Neural crest cell (in vitro differentiated cells): Measurements from ENCODE around the gene VSIG10L. TPM values are rescaled to one million over a fixed set of nuclear protein-coding genes. Genes with fewer than 3 reads are reported as not detected.

ENCODE experiments used
- DNase-seq: peaks from one replicate; pipeline ENCODE4 v3.0.0; 2021; ENCODE audit warnings: low read depth, mixed read lengths, low spot score
- H3K27ac Mint-ChIP-seq: one replicate; pipeline ENCODE4 v1.8.0; 2021; ENCODE audit warnings: mild to moderate bottlenecking, mixed read lengths; ENCODE audit not compliant: unreplicated experiment
- H3K27me3 Mint-ChIP-seq: 2 replicates; pipeline ENCODE4 v1.8.0; 2021; ENCODE audit warnings: low read depth, mild to moderate bottlenecking, mixed read lengths
- H3K36me3 Mint-ChIP-seq: 2 replicates; pipeline ENCODE4 v1.8.0; 2021; ENCODE audit warnings: low read depth, mild to moderate bottlenecking, mixed read lengths
- H3K4me1 Mint-ChIP-seq: 2 replicates; pipeline ENCODE4 v1.8.0; 2021; ENCODE audit warnings: mixed read lengths
- H3K4me3 Mint-ChIP-seq: one replicate; pipeline ENCODE4 v1.8.0; 2021; ENCODE audit warnings: mild to moderate bottlenecking, mixed read lengths
- H3K9me3 Mint-ChIP-seq: 2 replicates; pipeline ENCODE4 v1.8.0; 2021; ENCODE audit warnings: mixed read lengths
- total RNA-seq: library from RNA; stranded (reverse); gene quantifications from 2 replicates; pipeline ENCODE4 v1.2.1, GENCODE V29; 2021
- TF ChIP-seq, protein P1 (sequence below): fragments of 200-600 bp; sonication (generic); conservative IDR thresholded peaks from 2 replicates; pipeline ENCODE4 v1.5.0; 2021; ENCODE audit warnings: antibody characterized with exemption, mild to moderate bottlenecking

Gene VSIG10L
- total RNA-seq, 1 donor from 2014 or later, result 3.1 TPM

DNA sequence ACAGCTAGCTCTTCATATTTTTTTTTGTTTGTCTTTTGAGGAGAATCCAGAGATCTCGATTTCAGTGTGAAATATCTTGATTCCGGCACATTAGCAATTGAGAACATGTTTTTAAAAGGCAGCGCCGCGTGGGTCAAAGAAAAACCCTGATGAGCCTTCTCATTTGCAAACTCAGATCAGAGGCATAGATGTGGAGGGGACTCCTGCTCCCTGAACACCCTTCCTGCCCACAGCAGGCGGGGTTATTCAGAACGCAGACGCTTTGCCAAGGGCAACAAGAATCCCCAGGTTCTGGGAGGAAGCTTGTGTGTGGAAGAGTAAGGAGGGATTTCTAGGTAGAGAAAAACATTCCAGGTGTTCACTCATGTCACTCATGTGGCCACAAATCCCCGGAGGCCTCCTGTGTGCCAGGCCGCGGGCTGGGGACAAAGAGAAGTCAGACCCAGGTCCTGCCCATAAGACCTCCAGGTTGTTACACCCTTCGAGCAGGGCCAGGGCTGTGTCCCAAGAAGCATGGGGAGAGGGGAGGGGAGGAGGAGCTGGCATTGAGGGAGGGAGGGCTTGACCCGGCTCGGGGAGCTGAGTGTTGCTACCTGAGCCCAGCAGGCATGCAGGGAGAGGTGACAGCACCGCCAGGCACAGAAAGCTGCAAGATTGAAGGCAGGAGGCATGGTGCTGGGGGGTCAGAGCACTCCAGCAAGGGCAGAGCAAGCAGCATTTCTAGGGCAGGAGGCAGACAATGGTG, 46.4 kb downstream of the VSIG10L start:
- no peaks in the 10 kb centered on the region for H3K9me3 Mint-ChIP-seq
- TF ChIP-seq, protein P1, sequence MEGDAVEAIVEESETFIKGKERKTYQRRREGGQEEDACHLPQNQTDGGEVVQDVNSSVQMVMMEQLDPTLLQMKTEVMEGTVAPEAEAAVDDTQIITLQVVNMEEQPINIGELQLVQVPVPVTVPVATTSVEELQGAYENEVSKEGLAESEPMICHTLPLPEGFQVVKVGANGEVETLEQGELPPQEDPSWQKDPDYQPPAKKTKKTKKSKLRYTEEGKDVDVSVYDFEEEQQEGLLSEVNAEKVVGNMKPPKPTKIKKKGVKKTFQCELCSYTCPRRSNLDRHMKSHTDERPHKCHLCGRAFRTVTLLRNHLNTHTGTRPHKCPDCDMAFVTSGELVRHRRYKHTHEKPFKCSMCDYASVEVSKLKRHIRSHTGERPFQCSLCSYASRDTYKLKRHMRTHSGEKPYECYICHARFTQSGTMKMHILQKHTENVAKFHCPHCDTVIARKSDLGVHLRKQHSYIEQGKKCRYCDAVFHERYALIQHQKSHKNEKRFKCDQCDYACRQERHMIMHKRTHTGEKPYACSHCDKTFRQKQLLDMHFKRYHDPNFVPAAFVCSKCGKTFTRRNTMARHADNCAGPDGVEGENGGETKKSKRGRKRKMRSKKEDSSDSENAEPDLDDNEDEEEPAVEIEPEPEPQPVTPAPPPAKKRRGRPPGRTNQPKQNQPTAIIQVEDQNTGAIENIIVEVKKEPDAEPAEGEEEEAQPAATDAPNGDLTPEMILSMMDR, result no peak
- DNase-seq, result no peak
- H3K36me3 Mint-ChIP-seq, result no peaks in the 10 kb centered on the region
- peaks cover 16% of the 10 kb centered on the region for H3K4me1 Mint-ChIP-seq
- H3K27ac Mint-ChIP-seq, result no peak overlapping the region
- H3K27me3 Mint-ChIP-seq, result peaks cover 23% of the 10 kb centered on the region
- no peak overlapping the region for H3K4me3 Mint-ChIP-seq

DNA sequence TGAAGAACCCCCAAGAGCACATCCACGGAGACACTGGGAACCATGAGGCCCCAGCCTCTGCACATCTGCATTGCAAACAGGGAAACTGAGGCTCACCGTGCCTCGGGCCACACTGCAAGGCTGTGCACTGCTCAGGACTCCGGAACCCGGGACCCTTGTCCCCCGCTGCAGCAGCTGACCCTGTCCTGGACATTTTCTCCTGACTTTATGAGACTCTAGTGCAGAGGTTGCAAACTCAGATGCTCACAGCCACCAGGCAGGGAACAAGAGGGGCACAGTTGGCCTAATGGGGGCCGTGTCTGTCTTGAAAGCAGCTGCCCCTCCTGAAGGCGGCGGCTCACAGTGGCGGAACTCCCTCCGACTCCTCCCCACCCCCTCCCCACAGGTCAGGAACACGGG, 47.0 kb downstream of the VSIG10L start:
- H3K27me3 Mint-ChIP-seq, result peaks cover 25% of the 10 kb centered on the region
- H3K36me3 Mint-ChIP-seq, result no peaks in the 10 kb centered on the region
- H3K4me3 Mint-ChIP-seq, result no peak overlapping the region
- TF ChIP-seq, protein P1, result no peak
- H3K9me3 Mint-ChIP-seq, result no peaks in the 10 kb centered on the region
- H3K4me1 Mint-ChIP-seq, result peaks cover 12% of the 10 kb centered on the region
- no peak overlapping the region for H3K27ac Mint-ChIP-seq
- DNase-seq, result no peak

DNA sequence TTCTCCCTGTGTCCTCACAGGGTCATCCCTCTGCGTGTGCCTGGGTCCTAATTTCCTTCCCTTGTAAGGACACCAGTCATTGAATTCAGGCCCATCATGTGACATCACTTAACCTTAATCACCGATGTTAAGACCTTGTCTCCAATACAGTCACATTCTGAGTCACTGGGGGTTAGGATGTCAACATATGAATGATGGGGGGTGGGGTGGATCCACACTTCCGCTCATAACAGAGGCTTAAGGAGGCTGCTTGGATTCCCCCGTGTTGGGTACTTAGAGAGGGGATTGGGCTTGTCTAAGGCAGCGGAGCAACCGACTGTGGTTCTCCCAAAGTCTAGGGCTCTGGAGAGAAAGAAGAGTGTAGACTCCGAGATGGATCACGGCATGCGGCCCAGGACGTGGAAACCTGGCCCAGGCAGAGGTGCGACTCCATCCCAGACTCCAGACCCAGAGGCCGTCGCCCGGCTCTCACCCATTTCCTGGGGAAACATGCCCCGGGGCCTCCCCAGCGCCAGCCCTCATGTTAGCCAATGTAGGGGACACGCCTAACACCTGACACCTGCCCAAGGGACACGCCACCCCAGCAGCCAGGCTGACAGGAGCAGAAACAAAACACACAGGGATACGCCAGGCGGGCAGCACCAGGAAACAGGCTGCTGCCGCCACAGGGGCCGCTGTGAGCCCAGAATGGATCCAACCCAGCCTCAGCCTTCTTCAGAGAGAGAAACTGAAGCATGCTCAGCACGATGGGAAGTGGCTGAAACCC, 47.5 kb downstream of the VSIG10L start:
- Mint-ChIP-seq H3K27ac (no peak overlapping the region), H3K4me1 (peaks cover 12% of the 10 kb centered on the region), H3K36me3 (no peaks in the 10 kb centered on the region), H3K27me3 (peaks cover 25% of the 10 kb centered on the region), H3K9me3 (no peaks in the 10 kb centered on the region), H3K4me3 (no peak overlapping the region)
- TF ChIP-seq, protein P1, result no peak
- DNase-seq, result no peak

DNA sequence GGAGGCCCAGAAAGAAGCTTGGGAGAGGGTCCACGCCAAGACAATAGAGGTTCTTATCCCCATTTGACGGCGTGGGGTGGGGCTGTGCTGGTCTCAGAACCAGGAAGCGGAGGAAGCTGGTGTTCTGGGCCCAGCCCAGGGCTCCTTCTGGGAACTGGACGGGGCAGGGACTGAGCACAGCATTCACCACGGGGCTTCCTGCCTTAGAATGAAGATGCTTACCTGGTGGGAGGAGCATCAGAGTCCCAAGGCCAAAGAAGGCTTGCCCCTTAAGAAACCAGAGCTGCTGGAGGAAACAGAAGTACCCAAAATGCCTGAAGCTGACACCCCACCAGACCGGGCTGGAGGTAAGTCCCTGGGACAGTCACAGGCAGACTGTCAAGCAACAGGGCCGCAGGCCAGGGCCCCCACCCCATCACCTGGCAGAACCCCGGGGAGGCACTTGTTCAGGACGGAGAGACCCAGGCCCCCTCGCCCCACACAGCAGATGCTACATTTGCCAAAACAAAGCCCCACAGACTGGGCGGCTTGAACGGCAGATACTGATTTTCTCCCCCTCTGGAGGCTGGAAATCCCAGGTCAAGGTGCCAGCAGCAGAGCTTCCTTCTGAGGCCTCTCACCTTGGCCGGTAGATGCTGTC, 48.2 kb downstream of the VSIG10L start:
- H3K9me3 Mint-ChIP-seq, result no peaks in the 10 kb centered on the region
- no peak overlapping the region for H3K4me3 Mint-ChIP-seq
- no peak for DNase-seq
- peaks cover 12% of the 10 kb centered on the region for H3K4me1 Mint-ChIP-seq
- TF ChIP-seq, protein P1, result no peak
- peaks cover 25% of the 10 kb centered on the region for H3K27me3 Mint-ChIP-seq
- H3K27ac Mint-ChIP-seq, result no peak overlapping the region
- H3K36me3 Mint-ChIP-seq, result no peaks in the 10 kb centered on the region

DNA sequence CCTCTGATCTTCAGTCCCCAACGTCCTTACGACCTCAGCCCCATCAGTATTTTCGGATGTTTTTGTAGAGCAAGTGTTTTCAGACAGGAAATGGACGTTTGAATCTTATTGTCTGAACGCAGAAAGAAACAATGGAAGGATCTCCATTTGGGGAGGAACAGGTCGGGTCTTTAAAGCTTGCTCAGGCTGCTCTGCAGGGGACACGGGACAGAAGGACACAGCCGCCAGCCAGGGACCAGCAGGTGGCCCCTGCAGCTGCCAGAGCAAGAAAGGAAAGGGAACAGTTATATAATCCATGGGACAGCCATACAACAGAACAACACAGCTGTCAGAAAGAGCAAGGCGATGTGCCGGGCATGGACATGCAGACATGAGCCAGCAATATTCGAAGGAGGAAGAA, 49.0 kb downstream of the VSIG10L start:
- no peak overlapping the region for H3K4me3 Mint-ChIP-seq
- TF ChIP-seq, protein P1, result no peak
- peaks cover 12% of the 10 kb centered on the region for H3K4me1 Mint-ChIP-seq
- no peaks in the 10 kb centered on the region for H3K9me3 Mint-ChIP-seq
- DNase-seq, result no peak
- no peak overlapping the region for H3K27ac Mint-ChIP-seq
- H3K27me3 Mint-ChIP-seq, result peaks cover 25% of the 10 kb centered on the region
- H3K36me3 Mint-ChIP-seq, result no peaks in the 10 kb centered on the region
